DOHH2 (cell line): ENCODE results near the gene NR2F1-AS1.

Experiments used
- EZH2phosphoT487 ChIP-seq: fragments of 200-600 bp; sonication (generic); IDR thresholded peaks from 2 replicates; pipeline ENCODE4 v1.6.1; 2017; ENCODE audit warnings: borderline replicate concordance, mild to moderate bottlenecking, antibody characterized with exemption, low read length, moderate library complexity, mixed read lengths
- TF ChIP-seq, protein P1 (sequence below): fragments of 200-600 bp; sonication (generic); IDR thresholded peaks from one replicate; pipeline ENCODE4 v1.5.1; 2014; ENCODE audit warnings: antibody characterized with exemption, mild to moderate bottlenecking, low read depth, low read length; ENCODE audit not compliant: poor library complexity, severe bottlenecking

DNA sequence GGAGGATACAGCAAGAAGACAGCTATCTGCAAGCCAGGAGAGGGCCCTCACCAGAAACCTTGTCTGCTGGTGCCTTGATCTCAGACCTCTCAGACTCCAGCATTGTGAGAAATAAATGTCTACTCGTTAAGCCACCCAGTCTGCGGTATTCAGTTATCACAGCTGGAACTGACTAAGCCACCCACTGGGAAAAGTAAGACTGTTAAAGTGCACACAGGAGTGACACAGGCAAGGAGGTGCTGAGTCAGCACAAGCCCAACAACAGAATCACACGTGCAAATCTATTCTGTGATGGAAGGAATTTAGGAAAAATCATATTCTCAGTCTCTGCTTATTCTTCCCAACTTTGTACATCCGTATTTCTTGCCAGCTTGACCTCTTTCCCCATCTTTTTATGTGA is 200.0 kb downstream of the NR2F1-AS1 start:
- TF ChIP-seq, protein P1, sequence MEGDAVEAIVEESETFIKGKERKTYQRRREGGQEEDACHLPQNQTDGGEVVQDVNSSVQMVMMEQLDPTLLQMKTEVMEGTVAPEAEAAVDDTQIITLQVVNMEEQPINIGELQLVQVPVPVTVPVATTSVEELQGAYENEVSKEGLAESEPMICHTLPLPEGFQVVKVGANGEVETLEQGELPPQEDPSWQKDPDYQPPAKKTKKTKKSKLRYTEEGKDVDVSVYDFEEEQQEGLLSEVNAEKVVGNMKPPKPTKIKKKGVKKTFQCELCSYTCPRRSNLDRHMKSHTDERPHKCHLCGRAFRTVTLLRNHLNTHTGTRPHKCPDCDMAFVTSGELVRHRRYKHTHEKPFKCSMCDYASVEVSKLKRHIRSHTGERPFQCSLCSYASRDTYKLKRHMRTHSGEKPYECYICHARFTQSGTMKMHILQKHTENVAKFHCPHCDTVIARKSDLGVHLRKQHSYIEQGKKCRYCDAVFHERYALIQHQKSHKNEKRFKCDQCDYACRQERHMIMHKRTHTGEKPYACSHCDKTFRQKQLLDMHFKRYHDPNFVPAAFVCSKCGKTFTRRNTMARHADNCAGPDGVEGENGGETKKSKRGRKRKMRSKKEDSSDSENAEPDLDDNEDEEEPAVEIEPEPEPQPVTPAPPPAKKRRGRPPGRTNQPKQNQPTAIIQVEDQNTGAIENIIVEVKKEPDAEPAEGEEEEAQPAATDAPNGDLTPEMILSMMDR, result no peak
- no peak for TF ChIP-seq EZH2phosphoT487
